WTC11 (cell line): Measurements from ENCODE around the gene ARMC9.

ENCODE experiments used
- CTCF ChIP-seq: fragments of 200-600 bp; IDR thresholded peaks from 2 replicates; pipeline ENCODE4 v1.8.0; 2022; ENCODE audit warnings: antibody characterized with exemption
- MLX ChIP-seq: sonication (generic); formaldehyde crosslinking; IDR thresholded peaks from 2 replicates; pipeline ENCODE4 v1.8.1; 2023; ENCODE audit warnings: mild to moderate bottlenecking, missing genetic modification reagents, moderate library complexity
- SP1 ChIP-seq: sonication (generic); formaldehyde crosslinking; conservative IDR thresholded peaks from 2 replicates; pipeline ENCODE4 v1.8.1; 2022; ENCODE audit warnings: missing genetic modification reagents
- TF ChIP-seq, protein P1 (sequence below): sonication (generic); formaldehyde crosslinking; IDR thresholded peaks from 2 replicates; pipeline ENCODE4 v1.8.1; 2022; ENCODE audit warnings: mild to moderate bottlenecking, moderate library complexity, missing genetic modification reagents

- TF ChIP-seq MLX (CRISPR knock-in tag) (no peak), SP1 (CRISPR knock-in tag) (no peak), CTCF (no peak)
- TF ChIP-seq, protein P1, sequence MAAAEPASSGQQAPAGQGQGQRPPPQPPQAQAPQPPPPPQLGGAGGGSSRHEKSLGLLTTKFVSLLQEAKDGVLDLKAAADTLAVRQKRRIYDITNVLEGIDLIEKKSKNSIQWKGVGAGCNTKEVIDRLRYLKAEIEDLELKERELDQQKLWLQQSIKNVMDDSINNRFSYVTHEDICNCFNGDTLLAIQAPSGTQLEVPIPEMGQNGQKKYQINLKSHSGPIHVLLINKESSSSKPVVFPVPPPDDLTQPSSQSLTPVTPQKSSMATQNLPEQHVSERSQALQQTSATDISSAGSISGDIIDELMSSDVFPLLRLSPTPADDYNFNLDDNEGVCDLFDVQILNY (CRISPR knock-in tag), result no peak
These were observed 24.0 kb downstream of the ARMC9 start for GRCh38 chr2:231222318-231223000.
